Fibroblast of lung (primary cell): ENCODE results near the gene UST. TPM values are rescaled to one million over a fixed set of nuclear protein-coding genes. Genes with fewer than 3 reads are reported as not detected.

ENCODE experiments used
- DNase-seq, 2 donors: peaks; one replicate each; pipeline versions ENCODE4 v3.0.0 to v3.0.0-alpha.2; 2010; ENCODE audit warnings: low read depth in 2 of 2
- H2AFZ ChIP-seq: 2 replicates; pipeline ENCODE4 v1.5.1; 2012; ENCODE audit warnings: low read length, control low read depth, inconsistent platforms
- H3K27ac ChIP-seq: 2 replicates; pipeline ENCODE4 v1.5.1; 2011; ENCODE audit warnings: low read length, control low read depth; ENCODE audit not compliant: insufficient read depth
- H3K27me3 ChIP-seq: 2 replicates; pipeline ENCODE4 v1.5.1; 2011; ENCODE audit warnings: mild to moderate bottlenecking, low read length; ENCODE audit not compliant: control insufficient read depth, insufficient read depth
- H3K36me3 ChIP-seq: 2 replicates; pipeline ENCODE4 v1.5.1; 2011; ENCODE audit warnings: low read length; ENCODE audit not compliant: control insufficient read depth, insufficient read depth
- H3K4me1 ChIP-seq: 2 replicates; pipeline ENCODE4 v1.5.1; 2011; ENCODE audit warnings: low read length; ENCODE audit not compliant: control insufficient read depth, insufficient read depth; ENCODE audit errors: extremely low read depth
- H3K4me2 ChIP-seq: 2 replicates; pipeline ENCODE4 v1.5.1; 2011; ENCODE audit warnings: low read length, control low read depth; ENCODE audit not compliant: insufficient read depth; ENCODE audit errors: extremely low read depth
- H3K4me3 ChIP-seq, 4 experiments: fragments of 200-600 bp in 1 of 4; sonication (generic) in 1 of 4; replicated peaks in 1 of 4; 2 replicates each; pipeline ENCODE4 v1.5.1; 2011 to 2016; ENCODE audit warnings: low read length in 4 of 4, low read depth in 3 of 4, mild to moderate bottlenecking in 3 of 4, control low read depth in 2 of 4, inconsistent platforms in 1 of 4, mixed read lengths in 1 of 4; ENCODE audit not compliant: insufficient read depth in 1 of 4; ENCODE audit errors: control extremely low read depth in 1 of 4
- H3K79me2 ChIP-seq: 2 replicates; pipeline ENCODE4 v1.5.1; 2012; ENCODE audit warnings: mild to moderate bottlenecking, low read length, inconsistent platforms; ENCODE audit not compliant: control insufficient read depth, insufficient read depth
- H3K9ac ChIP-seq: 2 replicates; pipeline ENCODE4 v1.5.1; 2011; ENCODE audit warnings: mild to moderate bottlenecking, low read length, control low read depth; ENCODE audit not compliant: insufficient read depth
- H3K9me3 ChIP-seq: 2 replicates; pipeline ENCODE4 v1.5.1; 2012; ENCODE audit warnings: low read depth, low read length; ENCODE audit not compliant: control insufficient read depth, insufficient read depth
- H4K20me1 ChIP-seq: 2 replicates; pipeline ENCODE4 v1.5.1; 2011; ENCODE audit warnings: low read length; ENCODE audit not compliant: control insufficient read depth, insufficient read depth; ENCODE audit errors: extremely low read depth
- EZH2 ChIP-seq: IDR thresholded peaks from 2 replicates; pipeline ENCODE4 v1.5.1; 2012; ENCODE audit warnings: low read length, control low read depth, mild to moderate bottlenecking; ENCODE audit errors: missing control alignments
- polyA plus RNA-seq, 2 donors: library from polyadenylated mRNA; depleted of rRNA in 1 of 2; stranded (reverse) in 1 of 2; unstranded in 1 of 2; fragments of >200 nt; gene quantifications; 2 replicates each; pipeline ENCODE4 v1.2.1, GENCODE V29; 2011 to 2012; ENCODE audit warnings: missing spikeins in 1 of 2
- total RNA-seq: library from RNA; depleted of rRNA; stranded (reverse); fragments of >200 nt; gene quantifications from 2 replicates; pipeline ENCODE4 v1.2.1, GENCODE V29; 2014
- TF ChIP-seq, protein P1 (sequence below), 2 donors: IDR thresholded peaks in 1 of 2; conservative IDR thresholded peaks in 1 of 2; 1 replicate in 1 of 2; 2 replicates in 1 of 2; pipeline ENCODE4 v1.5.1; 2011 to 2012; ENCODE audit warnings: low read length in 2 of 2, control low read depth in 1 of 2, inconsistent platforms in 1 of 2, low read depth in 1 of 2, mild to moderate bottlenecking in 1 of 2

The UST gene
- total and polyA plus RNA-seq, 2 donors (not counting 1 experiment from before 2014, with no cell fraction given): 6.8 to 19.5 TPM

DNA sequence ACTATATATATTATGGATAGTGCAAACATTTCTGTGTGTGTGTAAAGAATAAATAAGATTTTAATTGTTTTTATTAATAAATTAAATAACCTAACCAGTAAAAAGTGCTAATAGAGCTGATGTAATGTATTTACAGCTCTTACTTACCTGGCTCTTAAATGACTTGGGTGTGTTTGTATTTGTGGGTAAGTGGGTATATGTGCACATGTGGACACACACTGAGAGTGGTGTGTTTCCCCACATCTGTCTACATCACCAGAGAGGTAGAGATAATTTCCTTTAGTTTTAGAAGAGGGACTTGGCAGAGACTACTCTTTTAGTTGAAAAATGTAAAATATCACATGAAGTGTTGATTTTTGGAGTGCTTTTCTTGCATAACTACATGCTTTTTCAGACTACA lies 76.0 kb downstream of the UST start:
- no peak overlapping the region for H3K4me3 ChIP-seq
- no peaks in the 10 kb centered on the region for H4K20me1 ChIP-seq
- TF ChIP-seq, protein P1, sequence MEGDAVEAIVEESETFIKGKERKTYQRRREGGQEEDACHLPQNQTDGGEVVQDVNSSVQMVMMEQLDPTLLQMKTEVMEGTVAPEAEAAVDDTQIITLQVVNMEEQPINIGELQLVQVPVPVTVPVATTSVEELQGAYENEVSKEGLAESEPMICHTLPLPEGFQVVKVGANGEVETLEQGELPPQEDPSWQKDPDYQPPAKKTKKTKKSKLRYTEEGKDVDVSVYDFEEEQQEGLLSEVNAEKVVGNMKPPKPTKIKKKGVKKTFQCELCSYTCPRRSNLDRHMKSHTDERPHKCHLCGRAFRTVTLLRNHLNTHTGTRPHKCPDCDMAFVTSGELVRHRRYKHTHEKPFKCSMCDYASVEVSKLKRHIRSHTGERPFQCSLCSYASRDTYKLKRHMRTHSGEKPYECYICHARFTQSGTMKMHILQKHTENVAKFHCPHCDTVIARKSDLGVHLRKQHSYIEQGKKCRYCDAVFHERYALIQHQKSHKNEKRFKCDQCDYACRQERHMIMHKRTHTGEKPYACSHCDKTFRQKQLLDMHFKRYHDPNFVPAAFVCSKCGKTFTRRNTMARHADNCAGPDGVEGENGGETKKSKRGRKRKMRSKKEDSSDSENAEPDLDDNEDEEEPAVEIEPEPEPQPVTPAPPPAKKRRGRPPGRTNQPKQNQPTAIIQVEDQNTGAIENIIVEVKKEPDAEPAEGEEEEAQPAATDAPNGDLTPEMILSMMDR (conservative IDR thresholded peaks at IDR 0.05 in 1 of 2, IDR thresholded peaks at IDR 0.05 in 1 of 2; ENCODE audit: low read depth in 1 of 2, low read length in 2 of 2): no peak
- no peak for TF ChIP-seq EZH2
- no peaks in the 10 kb centered on the region for H3K4me1 ChIP-seq
- H3K36me3 ChIP-seq: no peaks in the 10 kb centered on the region
- H2AFZ ChIP-seq: no peak overlapping the region
- no peak for DNase-seq
- H3K27me3 ChIP-seq: no peaks in the 10 kb centered on the region
- H3K4me2 ChIP-seq: no peak overlapping the region
- no peak overlapping the region for H3K27ac ChIP-seq
- no peaks in the 10 kb centered on the region for H3K79me2 ChIP-seq
- H3K9ac ChIP-seq: no peak overlapping the region
- no peaks in the 10 kb centered on the region for H3K9me3 ChIP-seq

- no peak overlapping the region for H2AFZ ChIP-seq
- no peak overlapping the region for H3K4me2 ChIP-seq
- peaks cover 3% of the 10 kb centered on the region for H3K4me1 ChIP-seq
- H3K79me2 ChIP-seq: no peaks in the 10 kb centered on the region
- H3K4me3 ChIP-seq: no peak overlapping the region
- H3K27ac ChIP-seq: no peak overlapping the region
- no peaks in the 10 kb centered on the region for H3K27me3 ChIP-seq
- no peaks in the 10 kb centered on the region for H4K20me1 ChIP-seq
- no peak for TF ChIP-seq EZH2
- TF ChIP-seq, protein P1 (conservative IDR thresholded peaks at IDR 0.05 in 1 of 2, IDR thresholded peaks at IDR 0.05 in 1 of 2; ENCODE audit: low read depth in 1 of 2, low read length in 2 of 2): no peak
- no peaks in the 10 kb centered on the region for H3K9me3 ChIP-seq
- no peak for DNase-seq
- no peaks in the 10 kb centered on the region for H3K36me3 ChIP-seq
- no peak overlapping the region for H3K9ac ChIP-seq
Measured at GRCh38 chr6:148824291-148824690, 77.5 kb downstream of the UST start.

DNA sequence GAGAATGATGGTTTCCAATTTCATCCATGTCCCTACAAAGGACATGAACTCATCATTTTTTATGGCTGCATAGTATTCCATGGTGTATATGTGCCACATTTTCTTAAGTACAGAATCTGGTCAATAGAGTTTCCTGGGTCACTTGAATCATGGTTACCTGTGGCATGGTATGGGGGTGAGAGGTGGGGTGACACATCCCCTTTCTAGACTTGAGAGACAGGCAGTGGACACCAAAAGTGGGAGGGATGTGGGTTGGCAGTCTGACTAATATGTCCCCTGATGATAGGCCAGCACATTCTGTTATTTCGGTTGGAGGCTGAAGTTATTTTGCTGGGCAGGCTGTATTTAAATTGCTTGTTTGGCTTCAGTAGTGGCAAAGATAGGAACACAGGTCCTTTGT lies 78.1 kb downstream of the UST start:
- Histone ChIP-seq H3K27me3 (no peaks in the 10 kb centered on the region), H3K4me3 (no peak overlapping the region), H3K9ac (no peak overlapping the region), H3K9me3 (no peaks in the 10 kb centered on the region), H4K20me1 (no peaks in the 10 kb centered on the region), H2AFZ (no peak overlapping the region), H3K4me2 (no peak overlapping the region), H3K4me1 (peaks cover 5% of the 10 kb centered on the region), H3K79me2 (no peaks in the 10 kb centered on the region), H3K27ac (no peak overlapping the region), H3K36me3 (no peaks in the 10 kb centered on the region)
- DNase-seq: no peak
- no peak for TF ChIP-seq EZH2
- TF ChIP-seq, protein P1 (conservative IDR thresholded peaks at IDR 0.05 in 1 of 2, IDR thresholded peaks at IDR 0.05 in 1 of 2; ENCODE audit: low read depth in 1 of 2, low read length in 2 of 2): no peak
